ENCODE results near the gene MC3R.
"Not testable (repeated sequence)": the region's sequence is repeated elsewhere in the genome, so short reads cannot be mapped to it uniquely, and the experiment has no call there.

The MC3R gene

GRCh38 chr20:56208121-56208520 lies 40.4 kb upstream of the MC3R start:
- DNase-seq (ENCODE audit: extremely low read depth, low read depth), result no peak
- H3K4me3 ChIP-seq (replicated peaks; ENCODE audit: low read depth, low read length), result no peak overlapping the region
- no peak for TF ChIP-seq CTCF (IDR thresholded peaks at IDR 0.05; ENCODE audit: low read depth, low read length, missing control alignments)

GRCh38 chr20:56211051-56211450 lies 37.5 kb upstream of the MC3R start:
- DNase-seq (ENCODE audit: extremely low read depth, low read depth), result no peak
- TF ChIP-seq CTCF (IDR thresholded peaks at IDR 0.05; ENCODE audit: low read depth, low read length, missing control alignments), result no peak
- H3K4me3 ChIP-seq (replicated peaks; ENCODE audit: low read depth, low read length), result no peak overlapping the region

- no peak for TF ChIP-seq CTCF (IDR thresholded peaks at IDR 0.05; ENCODE audit: low read depth, low read length, missing control alignments)
- no peak for DNase-seq (ENCODE audit: extremely low read depth, low read depth)
- H3K4me3 ChIP-seq (replicated peaks; ENCODE audit: low read depth, low read length), result no peak overlapping the region
Observed at GRCh38 chr20:56212091-56212490, 36.4 kb upstream of the MC3R start.

- TF ChIP-seq CTCF (IDR thresholded peaks at IDR 0.05; ENCODE audit: low read depth, low read length, missing control alignments), result no peak
- DNase-seq (ENCODE audit: extremely low read depth, low read depth), result no peak
- H3K4me3 ChIP-seq (replicated peaks; ENCODE audit: low read depth, low read length), result no peak overlapping the region
Observed at GRCh38 chr20:56213321-56213720, 35.2 kb upstream of the MC3R start.

GRCh38 chr20:56215115-56215514 lies 33.4 kb upstream of the MC3R start:
- DNase-seq (ENCODE audit: extremely low read depth, low read depth), result no peak
- TF ChIP-seq CTCF (IDR thresholded peaks at IDR 0.05; ENCODE audit: low read depth, low read length, missing control alignments), result no peak
- H3K4me3 ChIP-seq (replicated peaks; ENCODE audit: low read depth, low read length), result no peak overlapping the region

- no peak for DNase-seq (ENCODE audit: extremely low read depth, low read depth)
- no peak overlapping the region for H3K4me3 ChIP-seq (replicated peaks; ENCODE audit: low read depth, low read length)
- TF ChIP-seq CTCF (IDR thresholded peaks at IDR 0.05; ENCODE audit: low read depth, low read length, missing control alignments), result no peak
Observed at GRCh38 chr20:56217829-56218228, 30.7 kb upstream of the MC3R start.

- H3K4me3 ChIP-seq (replicated peaks; ENCODE audit: low read depth, low read length); DNase-seq (ENCODE audit: extremely low read depth, low read depth): not testable (repeated sequence)
Observed at GRCh38 chr20:56221186-56221585, 27.3 kb upstream of the MC3R start.
